Loucy (cell line): ENCODE results near the gene RSU1.

ENCODE experiments used
- EZH2phosphoT487 ChIP-seq: fragments of 200-600 bp; IDR thresholded peaks from 2 replicates; pipeline ENCODE4 v1.6.1; 2018; ENCODE audit warnings: antibody characterized with exemption, mild to moderate bottlenecking, moderate library complexity, borderline replicate concordance
- TF ChIP-seq, protein P1 (sequence below): fragments of 200-600 bp; sonication (generic); conservative IDR thresholded peaks from 2 replicates; pipeline ENCODE4 v1.5.1; 2014; ENCODE audit warnings: mild to moderate bottlenecking, antibody characterized with exemption, low read length

- TF ChIP-seq, protein P1, sequence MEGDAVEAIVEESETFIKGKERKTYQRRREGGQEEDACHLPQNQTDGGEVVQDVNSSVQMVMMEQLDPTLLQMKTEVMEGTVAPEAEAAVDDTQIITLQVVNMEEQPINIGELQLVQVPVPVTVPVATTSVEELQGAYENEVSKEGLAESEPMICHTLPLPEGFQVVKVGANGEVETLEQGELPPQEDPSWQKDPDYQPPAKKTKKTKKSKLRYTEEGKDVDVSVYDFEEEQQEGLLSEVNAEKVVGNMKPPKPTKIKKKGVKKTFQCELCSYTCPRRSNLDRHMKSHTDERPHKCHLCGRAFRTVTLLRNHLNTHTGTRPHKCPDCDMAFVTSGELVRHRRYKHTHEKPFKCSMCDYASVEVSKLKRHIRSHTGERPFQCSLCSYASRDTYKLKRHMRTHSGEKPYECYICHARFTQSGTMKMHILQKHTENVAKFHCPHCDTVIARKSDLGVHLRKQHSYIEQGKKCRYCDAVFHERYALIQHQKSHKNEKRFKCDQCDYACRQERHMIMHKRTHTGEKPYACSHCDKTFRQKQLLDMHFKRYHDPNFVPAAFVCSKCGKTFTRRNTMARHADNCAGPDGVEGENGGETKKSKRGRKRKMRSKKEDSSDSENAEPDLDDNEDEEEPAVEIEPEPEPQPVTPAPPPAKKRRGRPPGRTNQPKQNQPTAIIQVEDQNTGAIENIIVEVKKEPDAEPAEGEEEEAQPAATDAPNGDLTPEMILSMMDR = no peak
- TF ChIP-seq EZH2phosphoT487 = no peak
These were observed 2.2 kb upstream of the RSU1 start for GRCh38 chr10:16819436-16819835.
